ENCODE data around the gene HDAC4.

GRCh38 chr2:239146741-239147181 is 254.1 kb downstream of the HDAC4 start:
- TF ChIP-seq CTCF (IDR thresholded peaks at IDR 0.05): no peak
- TF ChIP-seq POLR2A (IDR thresholded peaks at IDR 0.05): no peak
